ENCODE measurements around the gene SERPINE2. TPM values are rescaled to one million over a fixed set of nuclear protein-coding genes. Genes with fewer than 3 reads are reported as not detected.
A peak's percentile ranks its signal among the peaks of the same experiment; 100 is the strongest.

The SERPINE2 gene
- total and polyA plus RNA-seq, 8 donors = 1.8 to 27.4 (median 11.2) TPM; not detected in 1

DNA sequence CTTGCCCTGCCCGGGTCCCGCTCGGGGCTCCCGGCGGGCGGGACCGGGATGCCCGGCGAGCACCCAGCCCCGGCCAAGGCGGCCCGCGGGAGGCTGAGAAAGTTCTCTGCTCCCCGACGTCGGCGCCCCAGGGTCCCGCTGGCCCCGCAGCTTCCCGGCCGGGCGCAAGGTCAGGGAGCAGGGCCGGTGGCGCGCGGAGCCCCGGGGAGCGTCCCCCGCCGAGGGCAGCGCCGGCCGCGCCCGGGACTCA lies 331 bp downstream of the SERPINE2 start:
- TF ChIP-seq POLR2AphosphoS5 (IDR thresholded peaks at IDR 0.05) (no peak), EP300 (IDR thresholded peaks at IDR 0.05) (no peak), POLR2A (IDR thresholded peaks at IDR 0.05) (no peak)
- TF ChIP-seq, protein P1, sequence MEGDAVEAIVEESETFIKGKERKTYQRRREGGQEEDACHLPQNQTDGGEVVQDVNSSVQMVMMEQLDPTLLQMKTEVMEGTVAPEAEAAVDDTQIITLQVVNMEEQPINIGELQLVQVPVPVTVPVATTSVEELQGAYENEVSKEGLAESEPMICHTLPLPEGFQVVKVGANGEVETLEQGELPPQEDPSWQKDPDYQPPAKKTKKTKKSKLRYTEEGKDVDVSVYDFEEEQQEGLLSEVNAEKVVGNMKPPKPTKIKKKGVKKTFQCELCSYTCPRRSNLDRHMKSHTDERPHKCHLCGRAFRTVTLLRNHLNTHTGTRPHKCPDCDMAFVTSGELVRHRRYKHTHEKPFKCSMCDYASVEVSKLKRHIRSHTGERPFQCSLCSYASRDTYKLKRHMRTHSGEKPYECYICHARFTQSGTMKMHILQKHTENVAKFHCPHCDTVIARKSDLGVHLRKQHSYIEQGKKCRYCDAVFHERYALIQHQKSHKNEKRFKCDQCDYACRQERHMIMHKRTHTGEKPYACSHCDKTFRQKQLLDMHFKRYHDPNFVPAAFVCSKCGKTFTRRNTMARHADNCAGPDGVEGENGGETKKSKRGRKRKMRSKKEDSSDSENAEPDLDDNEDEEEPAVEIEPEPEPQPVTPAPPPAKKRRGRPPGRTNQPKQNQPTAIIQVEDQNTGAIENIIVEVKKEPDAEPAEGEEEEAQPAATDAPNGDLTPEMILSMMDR (IDR thresholded peaks at IDR 0.05) = no peak
- WGBS, 5 donors = 0 to 1% (median 0%) methylated on average over 22 to 35 of the region's 35 CpGs; no CpG with 5 or more reads in 1 of the 5 donors
- peaks cover 0 to 78% (median 34%) of the 10 kb centered on the region in 3 donors for H3K27me3 ChIP-seq
- no peak for DNase-seq
- intact Hi-C loops (cut with DNase I; ENCODE audit: low total_unique reads) = no loop called here
- H3K36me3 ChIP-seq = no peaks in the 10 kb centered on the region
- peak overlapping the region in 3 of 5 donors; percentile 8 to 60 (median 28) for H3K27ac ChIP-seq
- peak overlapping the region; percentile 62 to 87 (median 76) for H3K4me3 ChIP-seq
- peaks cover 0 to 34% (median 19%) of the 10 kb centered on the region in 4 donors for H3K4me1 ChIP-seq
- H3K9me3 ChIP-seq = no peaks in the 10 kb centered on the region

DNA sequence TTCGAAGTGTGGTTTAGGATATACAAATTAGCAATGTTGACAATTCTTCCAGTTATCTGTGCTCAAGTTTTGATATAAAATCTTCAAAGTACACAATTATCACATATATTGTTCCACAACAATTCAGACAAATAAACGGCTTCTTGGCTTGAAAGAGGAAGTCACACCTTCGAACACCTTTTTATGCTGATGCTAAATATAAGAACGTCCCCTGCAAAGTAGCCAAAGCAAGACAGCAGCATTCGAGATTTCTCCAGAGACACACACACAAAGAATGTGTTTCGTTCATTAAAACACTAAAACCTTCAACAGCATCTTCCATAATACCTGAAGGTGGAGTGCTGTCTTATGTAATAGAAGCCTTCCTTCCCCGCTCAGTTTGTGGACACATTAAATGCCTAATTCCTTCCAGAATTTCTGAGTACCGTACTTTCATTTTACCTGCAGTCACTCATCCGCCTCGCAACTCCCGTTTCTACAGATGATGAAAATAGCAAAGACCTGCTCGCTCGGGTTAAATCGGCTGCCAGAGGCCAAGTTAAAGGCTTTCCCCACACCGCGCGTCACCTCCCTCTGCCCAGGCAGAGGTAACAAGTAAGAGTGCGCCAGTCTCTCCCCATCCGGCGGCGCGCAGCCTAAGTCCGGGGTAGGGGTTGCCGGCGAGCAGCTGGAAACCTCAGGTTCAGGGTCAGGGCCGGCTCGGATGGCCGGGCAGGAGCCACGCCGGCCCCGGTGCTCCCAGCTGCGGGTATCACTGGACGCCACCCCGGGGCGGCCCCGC lies 847 bp downstream of the SERPINE2 start:
- peak overlapping the region; percentile 62 to 87 (median 76) for H3K4me3 ChIP-seq
- H3K4me1 ChIP-seq = peaks cover 0 to 34% (median 19%) of the 10 kb centered on the region in 4 donors
- H3K9me3 ChIP-seq = no peaks in the 10 kb centered on the region
- TF ChIP-seq, protein P1 (IDR thresholded peaks at IDR 0.05) = no peak
- TF ChIP-seq EP300 (IDR thresholded peaks at IDR 0.05) = no peak
- TF ChIP-seq POLR2A (IDR thresholded peaks at IDR 0.05) = no peak
- TF ChIP-seq POLR2AphosphoS5 (IDR thresholded peaks at IDR 0.05) = no peak
- 1 to 5% (median 2%) methylated on average over 22 to 36 of the region's 36 CpGs for WGBS, 5 donors
- H3K27me3 ChIP-seq = peaks cover 0 to 78% (median 34%) of the 10 kb centered on the region in 3 donors
- intact Hi-C loops (cut with DNase I; ENCODE audit: low total_unique reads) = no loop called here
- no peaks in the 10 kb centered on the region for H3K36me3 ChIP-seq
- DNase-seq = peak in 1 of 2 donors; percentile 73
- H3K27ac ChIP-seq = peak overlapping the region in 3 of 5 donors; percentile 8 to 60 (median 28)

DNA sequence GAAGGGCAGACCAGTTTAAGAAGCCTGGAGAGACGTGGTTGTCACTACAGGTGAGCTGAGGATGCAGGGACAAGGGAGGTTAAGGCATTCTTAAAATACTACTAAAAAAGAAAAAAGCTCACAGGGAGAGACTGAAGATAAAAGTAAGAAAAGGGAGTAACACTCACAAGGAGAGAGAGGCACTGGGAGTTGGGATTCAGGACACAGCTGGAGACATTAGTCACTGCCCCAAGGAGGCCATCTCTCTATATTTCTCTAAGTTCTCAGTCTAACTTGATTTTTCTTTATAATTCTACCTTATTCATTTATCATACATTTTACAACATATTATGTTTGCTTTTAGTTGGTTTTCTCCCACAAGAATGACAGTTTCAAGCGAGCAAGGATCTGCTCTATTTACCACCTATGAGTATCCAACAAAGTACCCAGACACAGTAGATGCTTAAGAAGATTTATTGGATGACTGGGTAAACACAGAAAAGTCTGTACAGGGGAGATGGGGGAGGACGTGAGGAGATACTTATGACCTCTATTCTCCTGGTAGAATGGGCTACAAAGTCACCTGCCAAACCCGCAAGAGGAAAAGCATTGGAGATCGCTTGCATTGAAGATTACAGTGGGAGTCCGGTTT lies 2.2 kb downstream of the SERPINE2 start:
- H3K4me3 ChIP-seq = no peak overlapping the region
- no peak for DNase-seq
- no peaks in the 10 kb centered on the region for H3K9me3 ChIP-seq
- no peaks in the 10 kb centered on the region for H3K36me3 ChIP-seq
- intact Hi-C loops (cut with DNase I; ENCODE audit: low total_unique reads) = no loop called here
- peaks cover 0 to 69% (median 34%) of the 10 kb centered on the region in 3 donors for H3K27me3 ChIP-seq
- peaks cover 0 to 28% (median 19%) of the 10 kb centered on the region in 4 donors for H3K4me1 ChIP-seq
- H3K27ac ChIP-seq = no peak overlapping the region
- TF ChIP-seq POLR2AphosphoS5 (IDR thresholded peaks at IDR 0.05) (no peak), EP300 (IDR thresholded peaks at IDR 0.05) (no peak), POLR2A (IDR thresholded peaks at IDR 0.05) (no peak)
- TF ChIP-seq, protein P1 (IDR thresholded peaks at IDR 0.05) = no peak
- WGBS, 5 donors = 84 to 90% (median 87%) methylated on average over 6 of the region's 6 CpGs

DNA sequence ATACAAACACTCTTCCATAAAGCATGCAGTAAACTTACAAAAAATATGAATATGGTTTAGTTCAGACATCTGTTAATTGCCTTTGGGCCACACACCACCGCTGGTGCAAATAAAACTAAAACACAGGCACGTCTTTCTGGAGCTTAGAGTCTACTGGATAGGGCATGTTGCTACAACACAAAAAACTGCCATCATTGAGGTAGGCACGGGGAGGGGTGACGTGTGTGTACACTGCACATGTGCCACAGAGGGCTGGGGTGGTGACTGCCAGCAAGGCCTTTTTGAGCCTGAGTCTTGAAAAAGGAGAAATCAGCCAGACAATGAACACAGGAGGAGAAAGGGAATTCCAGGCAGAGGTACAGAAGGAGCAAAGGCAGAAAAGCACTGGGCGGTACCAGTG lies 5.1 kb downstream of the SERPINE2 start:
- TF ChIP-seq POLR2A (IDR thresholded peaks at IDR 0.05) (no peak), POLR2AphosphoS5 (IDR thresholded peaks at IDR 0.05) (no peak), EP300 (IDR thresholded peaks at IDR 0.05) (no peak)
- TF ChIP-seq, protein P1 (IDR thresholded peaks at IDR 0.05) = no peak
- no peak for DNase-seq
- Histone ChIP-seq H3K36me3 (no peaks in the 10 kb centered on the region), H3K4me1 (peaks cover 0 to 15% (median 11%) of the 10 kb centered on the region in 4 donors), H3K9me3 (no peaks in the 10 kb centered on the region), H3K4me3 (no peak overlapping the region), H3K27me3 (peaks cover 0 to 42% (median 25%) of the 10 kb centered on the region in 3 donors), H3K27ac (no peak overlapping the region)
- WGBS, 5 donors = 78 to 90% (median 83%) methylated on average over 5 of the region's 5 CpGs
- intact Hi-C loops (cut with DNase I; ENCODE audit: low total_unique reads) = no loop called here

Data from stomach (tissue), 9 donors.